Gastroesophageal sphincter (tissue), 3 donors: ENCODE measurements around the gene TIMMDC1.

Source experiments
- CTCF ChIP-seq, 4 experiments: fragments of 200-600 bp in 2 of 4; fragments of 450-650 bp in 2 of 4; sonication (generic) in 1 of 4; IDR thresholded peaks; one replicate each; pipeline ENCODE4 v1.5.1; 2017 to 2019; ENCODE audit warnings: antibody characterized with exemption in 4 of 4, mild to moderate bottlenecking in 2 of 4, moderate library complexity in 2 of 4
- EP300 ChIP-seq: sonication (generic); formaldehyde crosslinking; IDR thresholded peaks from one replicate; pipeline ENCODE4 v1.6.1; 2017; ENCODE audit warnings: antibody characterized with exemption, mild to moderate bottlenecking
- POLR2A ChIP-seq, 2 donors: fragments of 450-650 bp; IDR thresholded peaks; one replicate each; pipeline ENCODE4 v1.6.1; 2017; ENCODE audit warnings: antibody characterized with exemption in 2 of 2, mild to moderate bottlenecking in 2 of 2, moderate library complexity in 1 of 2
- POLR2AphosphoS5 ChIP-seq: sonication (generic); formaldehyde crosslinking; IDR thresholded peaks from one replicate; pipeline ENCODE4 v1.6.1; 2017; ENCODE audit warnings: antibody characterized with exemption

GRCh38 chr3:119508172-119508845, 10.0 kb downstream of the TIMMDC1 start:
- TF ChIP-seq CTCF (IDR thresholded peaks at IDR 0.05): no peak
- no peak for TF ChIP-seq POLR2A (IDR thresholded peaks at IDR 0.05)
- TF ChIP-seq POLR2AphosphoS5: no peak
- TF ChIP-seq EP300: no peak
